SK-N-SH treated with all-trans-retinoic acid at 6 μM for 48 hours (cell line): Measurements from ENCODE around the gene TSSK6.

Source experiments
- ATAC-seq: fragments of 200-7000 bp; cut with Tn5 transposase; 3 replicates; pipeline ENCODE4 v1.9.1; 2020; ENCODE audit warnings: mild to moderate bottlenecking, moderate library complexity
- BACH2 ChIP-seq: fragments of 250-450 bp; sonication (Bioruptor Pico); IDR thresholded peaks from 2 replicates; pipeline ENCODE4 v1.9.0; 2021; ENCODE audit warnings: mild to moderate bottlenecking, borderline replicate concordance
- CSDC2 ChIP-seq: fragments of 250-450 bp; sonication (Bioruptor Pico); IDR thresholded peaks from 2 replicates; pipeline ENCODE4 v1.5.0; 2020; ENCODE audit warnings: mild to moderate bottlenecking, moderate library complexity
- ISL1 ChIP-seq: fragments of 250-450 bp; sonication (Bioruptor Pico); IDR thresholded peaks from 2 replicates; pipeline ENCODE4 v2.1.2; 2022; ENCODE audit warnings: mild to moderate bottlenecking, moderate library complexity
- OSR1 ChIP-seq: fragments of 250-450 bp; sonication (Bioruptor Pico); IDR thresholded peaks from 2 replicates; pipeline ENCODE4 v1.8.0; 2022; ENCODE audit warnings: moderate library complexity, mild to moderate bottlenecking, inconsistent platforms
- PPARA ChIP-seq: fragments of 250-450 bp; sonication (Bioruptor Pico); IDR thresholded peaks from 2 replicates; pipeline ENCODE4 v1.5.0; 2020; ENCODE audit warnings: mild to moderate bottlenecking, borderline replicate concordance
- SNAI2 ChIP-seq: fragments of 250-450 bp; sonication (Bioruptor Pico); IDR thresholded peaks from 2 replicates; pipeline ENCODE4 v1.5.0; 2020; ENCODE audit warnings: mild to moderate bottlenecking, moderate library complexity
- TCF4 ChIP-seq: fragments of 250-450 bp; sonication (Bioruptor Pico); IDR thresholded peaks from 2 replicates; pipeline ENCODE4 v1.8.0; 2021; ENCODE audit warnings: mild to moderate bottlenecking, moderate library complexity, borderline replicate concordance
- TOX ChIP-seq: fragments of 250-450 bp; sonication (Bioruptor Pico); IDR thresholded peaks from 2 replicates; pipeline ENCODE4 v1.8.0; 2021; ENCODE audit warnings: mild to moderate bottlenecking, moderate library complexity, borderline replicate concordance
- ZC3H10 ChIP-seq: fragments of 250-450 bp; sonication (Bioruptor Pico); IDR thresholded peaks from 2 replicates; pipeline ENCODE4 v1.5.1; 2021; ENCODE audit warnings: mild to moderate bottlenecking, moderate library complexity
- ZFP3 ChIP-seq: fragments of 250-450 bp; sonication (Bioruptor Pico); IDR thresholded peaks from 2 replicates; pipeline ENCODE4 v1.5.0; 2020; ENCODE audit warnings: mild to moderate bottlenecking, moderate library complexity
- TF ChIP-seq, protein P1 (sequence below): fragments of 250-450 bp; sonication (Bioruptor Pico); IDR thresholded peaks from 2 replicates; pipeline ENCODE4 v1.5.1; 2021; ENCODE audit warnings: mild to moderate bottlenecking, moderate library complexity
- TF ChIP-seq, protein P2 (sequence below): fragments of 250-450 bp; sonication (Bioruptor Pico); IDR thresholded peaks from 2 replicates; pipeline ENCODE4 v1.5.1; 2020; ENCODE audit warnings: low read depth, mild to moderate bottlenecking, moderate library complexity
- TF ChIP-seq, protein P3 (sequence below): fragments of 250-450 bp; sonication (Bioruptor Pico); IDR thresholded peaks from 2 replicates; pipeline ENCODE4 v1.5.0; 2020; ENCODE audit warnings: mild to moderate bottlenecking, moderate library complexity
- TF ChIP-seq, protein P4 (sequence below): fragments of 250-450 bp; sonication (Bioruptor Pico); IDR thresholded peaks from 2 replicates; pipeline ENCODE4 v1.8.0; 2020; ENCODE audit warnings: mild to moderate bottlenecking, moderate library complexity, borderline replicate concordance
- TF ChIP-seq, protein P5 (sequence below): fragments of 250-450 bp; sonication (Bioruptor Pico); IDR thresholded peaks from 2 replicates; pipeline ENCODE4 v1.8.0; 2021; ENCODE audit warnings: low read depth, mild to moderate bottlenecking, moderate library complexity, borderline replicate concordance

The TSSK6 gene

DNA sequence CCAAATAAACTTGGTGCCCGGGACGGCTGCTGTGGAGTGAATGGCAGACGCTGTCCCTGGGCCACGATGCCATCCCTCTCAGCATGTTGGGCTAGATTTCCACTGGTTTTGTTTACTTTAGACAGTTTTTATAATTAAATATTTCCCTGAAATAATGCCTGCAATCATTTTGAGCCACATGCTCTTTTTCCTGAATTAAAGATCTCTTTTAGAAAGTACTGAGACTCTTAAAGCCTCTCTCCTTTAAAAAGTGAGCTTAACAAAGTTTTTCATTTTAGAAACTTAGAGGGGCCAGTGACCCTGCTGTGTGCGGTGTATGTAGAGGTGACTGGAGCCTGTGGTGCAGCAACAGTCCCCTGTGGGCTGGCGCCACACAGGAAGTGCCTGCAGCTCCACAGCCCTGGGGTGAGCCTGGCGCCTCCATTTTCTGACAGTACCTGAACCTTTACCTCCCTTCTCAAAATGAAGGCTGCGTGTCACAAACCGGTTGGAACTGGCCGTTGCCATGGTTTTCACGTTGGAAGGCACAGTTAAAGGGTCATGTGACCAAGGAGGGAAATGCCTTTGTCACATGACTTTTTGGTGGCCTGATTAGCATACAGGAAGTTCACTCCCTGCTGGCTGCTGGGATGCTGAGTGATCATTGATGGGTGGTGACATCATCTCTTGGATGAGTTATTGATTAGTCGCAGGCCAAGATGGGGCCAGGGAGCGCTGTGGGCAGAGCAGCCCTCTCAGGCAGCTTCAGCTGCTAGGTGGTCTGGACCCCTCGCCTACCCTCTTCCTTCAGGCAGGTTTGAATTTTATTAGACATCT is 26.3 kb downstream of the TSSK6 start:
- TF ChIP-seq, protein P1, sequence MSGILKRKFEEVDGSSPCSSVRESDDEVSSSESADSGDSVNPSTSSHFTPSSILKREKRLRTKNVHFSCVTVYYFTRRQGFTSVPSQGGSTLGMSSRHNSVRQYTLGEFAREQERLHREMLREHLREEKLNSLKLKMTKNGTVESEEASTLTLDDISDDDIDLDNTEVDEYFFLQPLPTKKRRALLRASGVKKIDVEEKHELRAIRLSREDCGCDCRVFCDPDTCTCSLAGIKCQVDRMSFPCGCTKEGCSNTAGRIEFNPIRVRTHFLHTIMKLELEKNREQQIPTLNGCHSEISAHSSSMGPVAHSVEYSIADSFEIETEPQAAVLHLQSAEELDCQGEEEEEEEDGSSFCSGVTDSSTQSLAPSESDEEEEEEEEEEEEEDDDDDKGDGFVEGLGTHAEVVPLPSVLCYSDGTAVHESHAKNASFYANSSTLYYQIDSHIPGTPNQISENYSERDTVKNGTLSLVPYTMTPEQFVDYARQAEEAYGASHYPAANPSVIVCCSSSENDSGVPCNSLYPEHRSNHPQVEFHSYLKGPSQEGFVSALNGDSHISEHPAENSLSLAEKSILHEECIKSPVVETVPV = no peak
- TF ChIP-seq, protein P2, sequence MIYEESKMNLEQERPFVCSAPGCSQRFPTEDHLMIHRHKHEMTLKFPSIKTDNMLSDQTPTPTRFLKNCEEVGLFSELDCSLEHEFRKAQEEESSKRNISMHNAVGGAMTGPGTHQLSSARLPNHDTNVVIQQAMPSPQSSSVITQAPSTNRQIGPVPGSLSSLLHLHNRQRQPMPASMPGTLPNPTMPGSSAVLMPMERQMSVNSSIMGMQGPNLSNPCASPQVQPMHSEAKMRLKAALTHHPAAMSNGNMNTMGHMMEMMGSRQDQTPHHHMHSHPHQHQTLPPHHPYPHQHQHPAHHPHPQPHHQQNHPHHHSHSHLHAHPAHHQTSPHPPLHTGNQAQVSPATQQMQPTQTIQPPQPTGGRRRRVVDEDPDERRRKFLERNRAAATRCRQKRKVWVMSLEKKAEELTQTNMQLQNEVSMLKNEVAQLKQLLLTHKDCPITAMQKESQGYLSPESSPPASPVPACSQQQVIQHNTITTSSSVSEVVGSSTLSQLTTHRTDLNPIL (CRISPR knock-in tag) = peak; percentile 27; the same call in 1 of the 2 replicates
- 0 out of 2 replicates have a peak, but pooled peaks have one; percentile 34 for TF ChIP-seq ZFP3 (CRISPR knock-in tag)
- TF ChIP-seq, protein P3, sequence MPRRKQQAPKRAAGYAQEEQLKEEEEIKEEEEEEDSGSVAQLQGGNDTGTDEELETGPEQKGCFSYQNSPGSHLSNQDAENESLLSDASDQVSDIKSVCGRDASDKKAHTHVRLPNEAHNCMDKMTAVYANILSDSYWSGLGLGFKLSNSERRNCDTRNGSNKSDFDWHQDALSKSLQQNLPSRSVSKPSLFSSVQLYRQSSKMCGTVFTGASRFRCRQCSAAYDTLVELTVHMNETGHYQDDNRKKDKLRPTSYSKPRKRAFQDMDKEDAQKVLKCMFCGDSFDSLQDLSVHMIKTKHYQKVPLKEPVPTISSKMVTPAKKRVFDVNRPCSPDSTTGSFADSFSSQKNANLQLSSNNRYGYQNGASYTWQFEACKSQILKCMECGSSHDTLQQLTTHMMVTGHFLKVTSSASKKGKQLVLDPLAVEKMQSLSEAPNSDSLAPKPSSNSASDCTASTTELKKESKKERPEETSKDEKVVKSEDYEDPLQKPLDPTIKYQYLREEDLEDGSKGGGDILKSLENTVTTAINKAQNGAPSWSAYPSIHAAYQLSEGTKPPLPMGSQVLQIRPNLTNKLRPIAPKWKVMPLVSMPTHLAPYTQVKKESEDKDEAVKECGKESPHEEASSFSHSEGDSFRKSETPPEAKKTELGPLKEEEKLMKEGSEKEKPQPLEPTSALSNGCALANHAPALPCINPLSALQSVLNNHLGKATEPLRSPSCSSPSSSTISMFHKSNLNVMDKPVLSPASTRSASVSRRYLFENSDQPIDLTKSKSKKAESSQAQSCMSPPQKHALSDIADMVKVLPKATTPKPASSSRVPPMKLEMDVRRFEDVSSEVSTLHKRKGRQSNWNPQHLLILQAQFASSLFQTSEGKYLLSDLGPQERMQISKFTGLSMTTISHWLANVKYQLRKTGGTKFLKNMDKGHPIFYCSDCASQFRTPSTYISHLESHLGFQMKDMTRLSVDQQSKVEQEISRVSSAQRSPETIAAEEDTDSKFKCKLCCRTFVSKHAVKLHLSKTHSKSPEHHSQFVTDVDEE (CRISPR knock-in tag) = peak; percentile 46; the same call in 1 of the 2 replicates
- TF ChIP-seq, all 23 proteins: peak for 3
- peak; percentile 68 for ATAC-seq

DNA sequence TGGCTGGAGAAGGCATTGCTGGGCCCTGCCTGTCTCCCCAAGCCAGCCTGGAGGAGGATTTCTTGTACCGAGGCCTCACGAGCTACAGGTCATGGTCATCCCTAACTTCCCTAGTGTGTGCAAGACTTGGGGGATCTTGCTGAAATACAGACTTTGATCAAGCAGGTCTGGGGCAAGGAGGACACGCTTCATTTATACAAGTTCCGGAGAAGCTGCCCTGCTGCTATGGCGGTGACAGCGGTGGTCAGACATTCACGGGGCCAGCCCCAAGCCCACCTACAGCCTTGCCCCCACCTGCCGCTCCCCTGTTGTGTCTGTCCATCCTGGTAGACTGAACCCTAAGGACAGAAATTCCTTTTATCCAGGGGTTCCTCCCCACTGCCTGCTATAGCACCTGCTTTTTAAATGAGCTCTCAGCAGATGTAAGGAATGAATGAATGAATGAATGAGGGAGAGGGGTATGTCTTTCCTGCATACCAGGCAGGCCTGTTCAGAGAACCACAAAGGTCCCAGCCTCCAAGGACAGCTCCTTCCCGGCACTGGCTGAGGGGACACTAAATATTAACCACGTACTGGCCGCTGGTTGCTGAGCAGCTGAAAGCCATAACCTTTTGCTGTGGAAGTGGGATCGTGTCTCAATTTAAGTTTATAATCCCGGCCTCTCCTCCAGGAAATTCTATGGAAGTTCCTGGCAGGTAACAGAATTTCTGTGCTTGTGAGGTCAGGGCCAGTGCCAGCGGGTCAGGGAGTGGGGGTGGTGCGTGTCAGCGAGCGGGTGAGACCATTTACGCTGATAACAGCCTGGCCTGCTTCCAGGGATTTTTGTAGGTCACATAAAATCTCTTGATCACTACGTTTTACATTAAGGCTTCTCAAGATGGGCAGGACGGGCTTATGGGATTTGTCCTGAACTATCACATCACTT is 27.1 kb downstream of the TSSK6 start:
- ATAC-seq = no peak
- TF ChIP-seq, protein P3 (CRISPR knock-in tag) = no peak
- TF ChIP-seq, protein P4, sequence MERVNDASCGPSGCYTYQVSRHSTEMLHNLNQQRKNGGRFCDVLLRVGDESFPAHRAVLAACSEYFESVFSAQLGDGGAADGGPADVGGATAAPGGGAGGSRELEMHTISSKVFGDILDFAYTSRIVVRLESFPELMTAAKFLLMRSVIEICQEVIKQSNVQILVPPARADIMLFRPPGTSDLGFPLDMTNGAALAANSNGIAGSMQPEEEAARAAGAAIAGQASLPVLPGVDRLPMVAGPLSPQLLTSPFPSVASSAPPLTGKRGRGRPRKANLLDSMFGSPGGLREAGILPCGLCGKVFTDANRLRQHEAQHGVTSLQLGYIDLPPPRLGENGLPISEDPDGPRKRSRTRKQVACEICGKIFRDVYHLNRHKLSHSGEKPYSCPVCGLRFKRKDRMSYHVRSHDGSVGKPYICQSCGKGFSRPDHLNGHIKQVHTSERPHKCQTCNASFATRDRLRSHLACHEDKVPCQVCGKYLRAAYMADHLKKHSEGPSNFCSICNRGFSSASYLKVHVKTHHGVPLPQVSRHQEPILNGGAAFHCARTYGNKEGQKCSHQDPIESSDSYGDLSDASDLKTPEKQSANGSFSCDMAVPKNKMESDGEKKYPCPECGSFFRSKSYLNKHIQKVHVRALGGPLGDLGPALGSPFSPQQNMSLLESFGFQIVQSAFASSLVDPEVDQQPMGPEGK (CRISPR knock-in tag) = no peak
- TF ChIP-seq TCF4 (CRISPR knock-in tag) = no peak
- no peak for TF ChIP-seq TOX (CRISPR knock-in tag)
- TF ChIP-seq, protein P2 (CRISPR knock-in tag) = no peak
- no peak for TF ChIP-seq BACH2
- TF ChIP-seq ISL1 (CRISPR knock-in tag) = no peak
- TF ChIP-seq CSDC2 (CRISPR knock-in tag) = no peak
- no peak for TF ChIP-seq OSR1 (CRISPR knock-in tag)
- no peak for TF ChIP-seq ZC3H10 (CRISPR knock-in tag)
- no peak for TF ChIP-seq ZFP3 (CRISPR knock-in tag)
- TF ChIP-seq, protein P5, sequence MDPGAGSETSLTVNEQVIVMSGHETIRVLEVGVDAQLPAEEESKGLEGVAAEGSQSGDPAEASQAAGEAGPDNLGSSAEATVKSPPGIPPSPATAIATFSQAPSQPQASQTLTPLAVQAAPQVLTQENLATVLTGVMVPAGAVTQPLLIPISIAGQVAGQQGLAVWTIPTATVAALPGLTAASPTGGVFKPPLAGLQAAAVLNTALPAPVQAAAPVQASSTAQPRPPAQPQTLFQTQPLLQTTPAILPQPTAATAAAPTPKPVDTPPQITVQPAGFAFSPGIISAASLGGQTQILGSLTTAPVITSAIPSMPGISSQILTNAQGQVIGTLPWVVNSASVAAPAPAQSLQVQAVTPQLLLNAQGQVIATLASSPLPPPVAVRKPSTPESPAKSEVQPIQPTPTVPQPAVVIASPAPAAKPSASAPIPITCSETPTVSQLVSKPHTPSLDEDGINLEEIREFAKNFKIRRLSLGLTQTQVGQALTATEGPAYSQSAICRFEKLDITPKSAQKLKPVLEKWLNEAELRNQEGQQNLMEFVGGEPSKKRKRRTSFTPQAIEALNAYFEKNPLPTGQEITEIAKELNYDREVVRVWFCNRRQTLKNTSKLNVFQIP (CRISPR knock-in tag) = no peak
- no peak for TF ChIP-seq PPARA
- TF ChIP-seq SNAI2 (CRISPR knock-in tag) = no peak
